Epithelial cell of proximal tubule (primary cell): ENCODE data around the gene CDKN2AIP. TPM values are rescaled to one million over a fixed set of nuclear protein-coding genes. Genes with fewer than 3 reads are reported as not detected.

ENCODE experiments used
- DNase-seq: peaks from one replicate; pipeline ENCODE4 v3.0.0-alpha.2; 2011; ENCODE audit warnings: low read depth
- H3K4me3 ChIP-seq: 2 replicates; pipeline ENCODE4 v1.5.1; 2011; ENCODE audit warnings: low read depth, mild to moderate bottlenecking, low read length
- total RNA-seq: library from RNA; depleted of rRNA; stranded (reverse); fragments of >200 nt; gene quantifications from 2 replicates; pipeline ENCODE4 v1.2.3, GENCODE V29; 2015
- TF ChIP-seq, protein P1 (sequence below): conservative IDR thresholded peaks from 2 replicates; pipeline ENCODE4 v1.5.1; 2012; ENCODE audit warnings: low read depth, mild to moderate bottlenecking, low read length

The CDKN2AIP gene, protein sequence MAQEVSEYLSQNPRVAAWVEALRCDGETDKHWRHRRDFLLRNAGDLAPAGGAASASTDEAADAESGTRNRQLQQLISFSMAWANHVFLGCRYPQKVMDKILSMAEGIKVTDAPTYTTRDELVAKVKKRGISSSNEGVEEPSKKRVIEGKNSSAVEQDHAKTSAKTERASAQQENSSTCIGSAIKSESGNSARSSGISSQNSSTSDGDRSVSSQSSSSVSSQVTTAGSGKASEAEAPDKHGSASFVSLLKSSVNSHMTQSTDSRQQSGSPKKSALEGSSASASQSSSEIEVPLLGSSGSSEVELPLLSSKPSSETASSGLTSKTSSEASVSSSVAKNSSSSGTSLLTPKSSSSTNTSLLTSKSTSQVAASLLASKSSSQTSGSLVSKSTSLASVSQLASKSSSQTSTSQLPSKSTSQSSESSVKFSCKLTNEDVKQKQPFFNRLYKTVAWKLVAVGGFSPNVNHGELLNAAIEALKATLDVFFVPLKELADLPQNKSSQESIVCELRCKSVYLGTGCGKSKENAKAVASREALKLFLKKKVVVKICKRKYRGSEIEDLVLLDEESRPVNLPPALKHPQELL
- total RNA-seq: 25.5 and 36.8 TPM in 2 replicates

DNA sequence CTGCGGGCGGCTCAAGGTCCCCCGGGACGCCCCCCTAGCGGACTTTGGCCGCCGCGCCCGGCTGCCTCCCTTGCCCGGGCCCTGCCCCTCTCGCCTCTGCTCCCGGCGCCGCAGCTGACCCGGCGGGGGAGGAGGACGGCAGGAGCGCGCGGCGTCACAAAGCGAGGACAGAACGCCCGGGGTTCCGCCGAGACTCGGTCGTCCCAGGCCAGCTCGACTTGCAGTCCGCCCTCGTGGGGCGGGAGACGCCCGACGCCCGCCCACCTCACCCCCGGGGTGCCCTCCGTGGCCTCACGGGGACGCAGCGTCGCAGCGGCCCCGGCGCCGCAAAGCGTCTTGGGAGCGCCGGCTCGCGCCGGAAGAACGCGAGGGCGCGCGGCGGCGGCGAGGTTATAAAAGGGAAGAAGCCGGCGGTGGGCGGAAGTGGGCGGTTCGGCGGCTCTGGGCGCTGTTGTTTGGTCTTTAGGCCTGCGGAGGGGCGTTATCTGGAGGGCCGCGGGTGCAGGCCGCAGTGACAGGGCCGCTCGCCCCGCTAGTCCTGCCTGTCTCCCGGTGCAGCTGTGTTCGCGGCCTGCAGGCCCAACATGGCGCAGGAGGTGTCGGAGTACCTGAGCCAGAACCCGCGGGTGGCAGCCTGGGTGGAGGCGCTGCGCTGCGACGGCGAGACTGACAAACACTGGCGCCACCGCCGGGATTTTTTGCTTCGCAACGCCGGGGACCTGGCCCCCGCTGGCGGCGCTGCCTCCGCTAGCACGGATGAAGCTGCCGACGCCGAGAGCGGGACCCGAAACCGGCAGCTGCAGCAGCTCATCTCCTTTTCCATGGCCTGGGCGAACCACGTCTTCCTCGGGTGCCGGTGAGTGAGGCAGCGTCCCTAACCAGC, at the start of gene CDKN2AIP:
TSS of gene CDKN2AIP (plus strand) at position 423 of the 883 bp plus-strand sequence. CDS start at position 585, 162 bp downstream.
- peak within 1 kb of the TSS; percentile 97 for H3K4me3 ChIP-seq
- DNase-seq: no peak
- TF ChIP-seq, protein P1, sequence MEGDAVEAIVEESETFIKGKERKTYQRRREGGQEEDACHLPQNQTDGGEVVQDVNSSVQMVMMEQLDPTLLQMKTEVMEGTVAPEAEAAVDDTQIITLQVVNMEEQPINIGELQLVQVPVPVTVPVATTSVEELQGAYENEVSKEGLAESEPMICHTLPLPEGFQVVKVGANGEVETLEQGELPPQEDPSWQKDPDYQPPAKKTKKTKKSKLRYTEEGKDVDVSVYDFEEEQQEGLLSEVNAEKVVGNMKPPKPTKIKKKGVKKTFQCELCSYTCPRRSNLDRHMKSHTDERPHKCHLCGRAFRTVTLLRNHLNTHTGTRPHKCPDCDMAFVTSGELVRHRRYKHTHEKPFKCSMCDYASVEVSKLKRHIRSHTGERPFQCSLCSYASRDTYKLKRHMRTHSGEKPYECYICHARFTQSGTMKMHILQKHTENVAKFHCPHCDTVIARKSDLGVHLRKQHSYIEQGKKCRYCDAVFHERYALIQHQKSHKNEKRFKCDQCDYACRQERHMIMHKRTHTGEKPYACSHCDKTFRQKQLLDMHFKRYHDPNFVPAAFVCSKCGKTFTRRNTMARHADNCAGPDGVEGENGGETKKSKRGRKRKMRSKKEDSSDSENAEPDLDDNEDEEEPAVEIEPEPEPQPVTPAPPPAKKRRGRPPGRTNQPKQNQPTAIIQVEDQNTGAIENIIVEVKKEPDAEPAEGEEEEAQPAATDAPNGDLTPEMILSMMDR: peak; percentile 12

DNA sequence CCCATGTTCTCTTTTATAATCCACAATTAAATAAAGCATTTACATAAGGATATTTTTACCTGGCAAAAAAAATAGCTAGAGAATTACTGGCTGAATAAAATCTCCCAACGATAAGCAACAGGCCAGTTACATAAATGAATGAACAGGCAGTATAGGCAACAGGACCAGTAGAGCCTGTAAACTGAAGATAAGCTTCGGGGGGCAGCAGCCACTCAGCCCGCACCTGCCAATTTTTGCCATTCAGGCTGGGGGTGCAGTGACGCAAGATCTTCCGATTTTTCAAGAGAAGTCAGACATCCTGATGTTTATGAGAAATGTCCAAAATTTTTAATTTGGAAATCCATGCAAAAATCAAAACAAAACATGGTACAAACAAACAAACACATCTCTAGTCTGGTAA, 49.0 kb upstream of the CDKN2AIP start:
- TF ChIP-seq, protein P1: no peak
- no peak for DNase-seq
- H3K4me3 ChIP-seq: no peak overlapping the region

DNA sequence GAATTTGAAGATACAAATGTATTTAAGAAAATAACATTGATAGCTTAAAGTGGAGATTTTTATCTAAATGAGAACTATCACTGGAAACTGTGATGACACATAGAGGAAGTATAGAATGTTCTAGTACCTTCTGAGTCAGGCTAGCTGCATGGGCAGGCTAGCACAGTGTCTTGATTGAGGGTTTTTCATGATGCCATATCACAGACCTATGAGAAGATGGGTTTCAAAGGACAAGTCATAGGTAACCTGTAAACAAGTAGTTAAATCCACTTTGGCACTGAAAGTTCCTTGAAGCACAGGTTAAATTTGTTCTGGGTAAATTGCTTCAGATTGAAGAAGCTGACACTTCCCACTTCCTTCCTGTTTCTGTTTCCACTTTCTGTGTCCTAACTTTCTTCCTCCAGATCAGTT, 48.2 kb upstream of the CDKN2AIP start:
- H3K4me3 ChIP-seq: no peak overlapping the region
- TF ChIP-seq, protein P1: no peak
- DNase-seq: no peak

DNA sequence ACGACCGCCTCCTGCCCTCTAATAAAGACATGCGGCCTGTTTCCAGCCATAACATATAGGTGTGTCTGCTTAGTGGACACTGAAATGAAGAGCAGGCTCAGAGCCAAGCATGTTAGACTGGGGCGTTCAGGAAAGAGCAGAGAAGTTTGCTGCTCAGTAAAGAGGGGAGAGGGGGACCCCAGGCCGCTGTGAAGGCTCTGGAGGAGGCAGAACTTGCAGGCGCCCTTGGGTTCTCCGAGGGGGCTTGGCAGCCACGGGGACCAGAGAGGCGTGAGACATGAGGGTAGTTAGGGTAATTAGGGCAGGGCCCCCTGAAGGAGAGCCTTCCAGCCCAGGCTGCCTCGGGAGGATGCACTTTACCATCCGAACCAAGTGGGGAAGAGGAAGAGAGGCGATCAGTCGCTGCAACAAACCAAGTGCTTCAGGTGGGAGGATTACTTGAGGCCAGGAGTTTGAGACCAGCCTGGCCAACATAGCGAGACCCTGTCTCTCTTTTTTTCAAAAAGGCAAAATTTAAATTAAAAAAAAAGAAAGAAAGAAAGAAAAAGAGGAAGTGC, 46.6 kb upstream of the CDKN2AIP start:
- TF ChIP-seq, protein P1: no peak
- no peak for DNase-seq
- peak overlapping the region; percentile 56 for H3K4me3 ChIP-seq

DNA sequence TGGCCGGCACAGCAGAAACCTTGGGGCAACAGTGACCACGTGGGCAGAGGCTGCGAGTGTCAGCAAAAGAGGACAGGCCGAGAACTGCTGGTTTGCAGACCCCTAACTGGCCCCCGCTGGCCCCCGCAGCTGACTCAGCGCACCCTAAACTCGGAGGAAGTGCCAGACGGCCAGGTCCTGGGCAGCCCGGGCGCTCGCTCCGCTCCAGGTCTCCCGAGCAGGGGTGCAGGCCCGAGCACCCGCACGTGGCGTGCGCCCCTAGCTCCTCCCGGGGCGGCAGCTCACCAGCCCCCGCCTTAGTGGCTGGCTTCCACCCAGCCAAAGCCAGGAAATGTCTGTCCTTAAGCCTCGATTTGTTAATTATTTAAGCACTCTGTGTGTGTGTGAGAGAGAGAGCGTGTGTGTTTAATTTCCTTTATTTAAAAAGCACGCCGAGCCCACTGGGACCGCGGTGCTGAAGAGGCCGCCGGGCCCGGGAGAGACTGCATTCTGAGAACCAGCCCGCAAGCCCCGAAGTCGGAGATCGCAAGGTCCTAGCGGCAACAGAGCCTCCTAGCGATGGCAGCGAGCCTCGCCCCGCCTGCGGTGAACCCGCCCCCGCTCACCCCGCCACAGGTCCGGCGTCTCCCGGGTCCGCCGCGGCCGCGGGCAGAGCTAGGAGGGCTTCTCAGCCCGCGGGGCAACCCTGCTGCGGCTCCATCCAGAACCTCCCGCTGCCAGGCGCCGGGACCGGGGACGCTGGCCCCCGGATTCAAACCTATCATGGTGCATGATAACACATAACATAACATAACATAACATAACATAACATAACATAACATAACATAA, 45.9 kb upstream of the CDKN2AIP start:
- DNase-seq: no peak
- H3K4me3 ChIP-seq: peak overlapping the region; percentile 56
- TF ChIP-seq, protein P1: peak; percentile 67

DNA sequence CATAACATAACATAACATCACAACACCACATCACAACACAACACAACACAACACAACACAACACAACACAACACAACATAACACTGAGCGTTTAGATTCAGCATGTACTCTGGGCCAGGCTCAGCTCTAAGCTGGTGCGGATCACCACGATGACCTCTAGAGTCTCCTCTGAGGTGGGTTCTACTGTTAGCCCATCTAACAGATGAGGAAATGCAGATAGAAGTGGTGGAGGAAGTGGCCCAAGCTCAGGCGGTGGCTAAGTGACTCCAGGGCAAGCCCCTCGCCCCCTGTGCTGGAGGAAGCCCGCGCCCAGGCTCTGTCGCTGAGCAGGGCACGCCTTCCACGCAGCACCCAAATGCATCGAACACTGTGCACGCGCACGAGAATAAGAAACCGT, 45.3 kb upstream of the CDKN2AIP start:
- no peak for DNase-seq
- TF ChIP-seq, protein P1: no peak
- H3K4me3 ChIP-seq: peak overlapping the region; percentile 56
